Measurements from ENCODE around the gene IFNA10. TPM values are rescaled to one million over a fixed set of nuclear protein-coding genes. Genes with fewer than 3 reads are reported as not detected.
"Not testable (repeated sequence)": the region's sequence is repeated elsewhere in the genome, so short reads cannot be mapped to it uniquely, and the experiment has no call there.

IFNA10 gene
- total RNA-seq, 1 donor: not detected

DNA sequence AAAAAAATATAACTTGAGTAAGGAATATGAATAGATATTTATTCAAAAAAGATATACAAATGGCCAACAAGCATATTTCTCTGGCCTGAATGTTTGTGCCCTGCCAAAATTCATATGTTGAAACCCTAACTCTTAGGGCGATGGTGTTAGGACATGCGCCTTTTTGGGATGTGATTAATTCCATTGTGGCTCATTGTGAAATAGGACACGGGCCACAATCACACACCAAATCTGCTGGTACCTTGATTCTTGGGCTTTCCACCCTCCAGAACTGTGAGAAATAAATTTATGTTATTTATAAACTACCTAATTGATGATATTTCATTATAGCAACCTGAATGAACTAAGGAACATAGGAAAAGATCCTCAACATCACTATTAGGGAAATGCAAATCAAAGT lies 34.8 kb downstream of the IFNA10 start:
- DNase-seq (ENCODE audit: low read depth): no peak
- TF ChIP-seq, protein P1, sequence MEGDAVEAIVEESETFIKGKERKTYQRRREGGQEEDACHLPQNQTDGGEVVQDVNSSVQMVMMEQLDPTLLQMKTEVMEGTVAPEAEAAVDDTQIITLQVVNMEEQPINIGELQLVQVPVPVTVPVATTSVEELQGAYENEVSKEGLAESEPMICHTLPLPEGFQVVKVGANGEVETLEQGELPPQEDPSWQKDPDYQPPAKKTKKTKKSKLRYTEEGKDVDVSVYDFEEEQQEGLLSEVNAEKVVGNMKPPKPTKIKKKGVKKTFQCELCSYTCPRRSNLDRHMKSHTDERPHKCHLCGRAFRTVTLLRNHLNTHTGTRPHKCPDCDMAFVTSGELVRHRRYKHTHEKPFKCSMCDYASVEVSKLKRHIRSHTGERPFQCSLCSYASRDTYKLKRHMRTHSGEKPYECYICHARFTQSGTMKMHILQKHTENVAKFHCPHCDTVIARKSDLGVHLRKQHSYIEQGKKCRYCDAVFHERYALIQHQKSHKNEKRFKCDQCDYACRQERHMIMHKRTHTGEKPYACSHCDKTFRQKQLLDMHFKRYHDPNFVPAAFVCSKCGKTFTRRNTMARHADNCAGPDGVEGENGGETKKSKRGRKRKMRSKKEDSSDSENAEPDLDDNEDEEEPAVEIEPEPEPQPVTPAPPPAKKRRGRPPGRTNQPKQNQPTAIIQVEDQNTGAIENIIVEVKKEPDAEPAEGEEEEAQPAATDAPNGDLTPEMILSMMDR (IDR thresholded peaks at IDR 0.05; ENCODE audit: insufficient read depth, low read depth, low read length): no peak
- H3K4me3 ChIP-seq (ENCODE audit: low read depth, low read length): no peak overlapping the region

DNA sequence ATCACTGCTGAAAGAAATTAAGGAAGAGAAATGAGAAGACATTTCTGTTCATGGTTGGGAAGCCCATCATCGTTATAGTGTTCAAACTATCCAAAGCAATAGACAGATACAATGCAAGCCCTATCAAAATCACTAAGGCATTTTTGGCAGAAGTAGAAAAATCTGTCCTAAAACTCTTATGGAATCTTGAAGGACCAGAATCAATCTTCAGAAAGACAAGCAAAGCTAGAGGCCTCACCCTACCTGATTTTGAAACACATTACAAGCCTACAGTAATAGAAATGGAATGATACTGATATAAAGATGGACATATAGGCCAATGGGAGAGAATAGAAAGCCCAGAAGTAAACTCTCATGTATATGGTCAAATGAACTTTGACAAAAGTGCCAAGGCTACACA lies 35.6 kb downstream of the IFNA10 start:
- H3K4me3 ChIP-seq (ENCODE audit: low read depth, low read length): no peak overlapping the region
- TF ChIP-seq, protein P1 (IDR thresholded peaks at IDR 0.05; ENCODE audit: insufficient read depth, low read depth, low read length): no peak
- no peak for DNase-seq (ENCODE audit: low read depth)

DNA sequence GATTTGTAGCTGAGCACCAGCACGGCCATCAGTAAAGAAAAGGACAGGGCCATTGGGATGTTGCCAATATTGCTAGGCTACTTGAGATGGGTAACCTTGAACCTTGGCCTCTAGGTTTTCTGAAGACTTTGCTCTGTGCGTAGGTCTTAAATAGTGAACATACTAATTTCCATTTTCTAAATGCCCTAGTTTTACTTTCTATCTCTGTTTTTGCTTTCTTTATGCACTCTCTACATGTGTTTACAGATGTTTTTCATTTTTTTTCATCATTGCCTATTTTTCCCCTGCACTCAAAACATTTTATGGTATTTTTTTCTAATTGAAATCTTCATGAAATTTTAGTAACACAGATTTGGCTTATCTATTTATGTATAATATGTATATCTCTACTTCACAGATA lies 40.4 kb downstream of the IFNA10 start, which contains the start of gene IFNA21:
TSS of gene IFNA21 (minus strand) at position 101 of the 400 bp plus-strand sequence. CDS start at position 53, 48 bp downstream.
- not testable (repeated sequence) for DNase-seq (ENCODE audit: low read depth); H3K4me3 ChIP-seq (ENCODE audit: low read depth, low read length)

DNA sequence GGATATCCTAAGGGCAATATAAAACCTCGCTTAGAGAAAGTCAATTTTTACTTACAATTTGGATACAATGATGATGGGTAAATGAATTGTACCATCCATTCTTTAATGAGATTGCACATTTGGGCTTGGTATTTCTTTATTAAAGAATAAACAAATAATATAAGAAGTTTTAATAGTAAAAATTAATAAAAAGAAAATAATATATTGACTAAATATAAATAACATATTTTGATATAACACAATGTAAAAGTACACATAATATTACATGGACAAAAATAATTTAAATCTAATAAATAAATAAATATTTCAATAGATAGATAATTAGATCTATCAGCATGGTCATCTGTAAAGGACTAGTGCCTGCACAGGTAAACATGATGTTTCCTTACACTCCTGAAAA lies 41.4 kb downstream of the IFNA10 start:
- TF ChIP-seq, protein P1 (IDR thresholded peaks at IDR 0.05; ENCODE audit: insufficient read depth, low read depth, low read length): no peak
- no peak overlapping the region for H3K4me3 ChIP-seq (ENCODE audit: low read depth, low read length)
- DNase-seq (ENCODE audit: low read depth): no peak

DNA sequence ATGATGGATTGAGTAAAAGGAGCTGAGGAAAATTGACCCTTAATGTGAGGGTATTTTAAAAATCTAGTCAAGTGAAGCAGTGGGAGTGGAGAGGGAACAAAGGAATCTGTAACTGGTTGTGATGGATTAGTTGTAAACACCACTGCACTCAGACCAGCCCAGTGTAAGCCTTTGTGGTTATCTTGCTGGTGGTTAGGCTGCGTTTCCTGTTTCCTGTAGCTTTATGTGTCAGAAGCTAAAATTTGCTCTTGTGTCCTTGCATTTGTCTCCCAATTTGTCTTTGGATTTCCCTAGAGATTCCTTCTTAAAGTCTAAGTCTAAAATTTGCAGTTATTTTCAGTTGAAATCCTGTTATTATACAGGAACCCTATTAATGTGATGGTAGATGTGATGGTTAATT lies 46.8 kb downstream of the IFNA10 start:
- peak; percentile 11 for DNase-seq (ENCODE audit: low read depth)

More for the DNA sequence above, 46.8 kb downstream of the IFNA10 start:
- TF ChIP-seq, protein P1 (IDR thresholded peaks at IDR 0.05; ENCODE audit: insufficient read depth, low read depth, low read length): no peak
- no peak overlapping the region for H3K4me3 ChIP-seq (ENCODE audit: low read depth, low read length)

Small RNA genes lying within 50 kb of the gene (small RNA-seq; reads per million reads assigned to genes)
- not detected for gene RF00019

Other genes with a start within 250 kb of the IFNA10 start
- 10.0 and 22.0 TPM in 2 replicates for gene HACD4, start 175.5 kb downstream of the IFNA10 start, total RNA-seq
- not detected in 2 replicates for gene IFNB1, start 129.2 kb downstream of the IFNA10 start, total RNA-seq
- gene IFNW1, start 65.3 kb downstream of the IFNA10 start, total RNA-seq: not detected in 2 replicates
- not detected in 2 replicates for gene IFNA21, start 40.5 kb downstream of the IFNA10 start, total RNA-seq
- gene IFNA4, start 19.6 kb downstream of the IFNA10 start, total RNA-seq: not detected in 2 replicates
- not detected in 2 replicates for gene IFNA7, start 4.9 kb downstream of the IFNA10 start, total RNA-seq
- not detected in 2 replicates for gene IFNA16, start 10.2 kb upstream of the IFNA10 start, total RNA-seq
- not detected in 2 replicates for gene IFNA17, start 21.1 kb upstream of the IFNA10 start, total RNA-seq
- not detected in 2 replicates for gene IFNA14, start 32.9 kb upstream of the IFNA10 start, total RNA-seq
- gene IFNA5, start 98.2 kb upstream of the IFNA10 start, total RNA-seq: under 0.01 TPM in 1 of 2 replicates, not detected in the other
- gene KLHL9, start 128.3 kb upstream of the IFNA10 start, total RNA-seq: 34.8 and 57.9 TPM in 2 replicates
- not detected in 2 replicates for gene IFNA6, start 143.7 kb upstream of the IFNA10 start, total RNA-seq
- not detected in 2 replicates for gene IFNA13, start 160.9 kb upstream of the IFNA10 start, total RNA-seq
- gene IFNA2, start 178.3 kb upstream of the IFNA10 start, total RNA-seq: not detected in 2 replicates
- gene IFNA8, start 202.0 kb upstream of the IFNA10 start, total RNA-seq: not detected in 2 replicates
- not detected in 2 replicates for gene IFNA1, start 233.3 kb upstream of the IFNA10 start, total RNA-seq